PC-3 (cell line): ENCODE results near the gene CDKN1B. TPM values are rescaled to one million over a fixed set of nuclear protein-coding genes. Genes with fewer than 3 reads are reported as not detected.

Experiments used
- ATAC-seq: fragments of 200-7000 bp; cut with Tn5 transposase; 2 replicates; pipeline ENCODE4 v1.9.1; 2020; ENCODE audit warnings: mild to moderate bottlenecking, moderate library complexity
- BruUV-seq: library from RNA; stranded (reverse); fragments of 400-500 nt; replicated peaks from 2 replicates; lab custom pipeline; 2021; lab: Mats Ljungman, UMichigan
- CTCF ChIA-PET: fragments of 300-600 bp; sonication (Branson Sonifier 250); formaldehyde crosslinking; loops from one replicate; lab custom pipeline; 2022; ENCODE audit warnings: antibody characterized with exemption; lab: Charles Lee
- POLR2A ChIA-PET: fragments of 300-600 bp; sonication (Branson Sonifier 250); formaldehyde crosslinking; loops from one replicate; lab custom pipeline; 2022; ENCODE audit warnings: antibody characterized with exemption; ENCODE audit not compliant: unreplicated experiment; lab: Charles Lee
- DNase-seq: peaks from one replicate; pipeline ENCODE4 v3.0.0-alpha.2; 2015
- H2AFZ ChIP-seq: fragments of 300-600 bp; sonication (generic); 2 replicates; pipeline ENCODE4 v1.6.0; 2016; ENCODE audit warnings: antibody characterized with exemption, low read length
- H3F3A ChIP-seq: fragments of 300-600 bp; sonication (generic); one replicate; pipeline ENCODE4 v1.6.0; 2017; ENCODE audit warnings: antibody characterized with exemption, low read length, control low read depth, mild to moderate bottlenecking; ENCODE audit not compliant: unreplicated experiment
- H3K27ac ChIP-seq: fragments of 300-600 bp; sonication (generic); 2 replicates; pipeline ENCODE4 v1.5.1; 2016; ENCODE audit warnings: mild to moderate bottlenecking, low read length
- H3K27me3 ChIP-seq: fragments of 300-600 bp; sonication (generic); 2 replicates; pipeline ENCODE4 v1.6.1; 2016; ENCODE audit warnings: low read length, mixed read lengths
- H3K36me3 ChIP-seq: fragments of 300-600 bp; sonication (generic); 2 replicates; pipeline ENCODE4 v1.6.1; 2016; ENCODE audit warnings: low read depth, mixed run types, low read length, mixed read lengths
- H3K4me1 ChIP-seq: fragments of 300-600 bp; sonication (generic); 2 replicates; pipeline ENCODE4 v1.5.1; 2016; ENCODE audit warnings: low read length; ENCODE audit not compliant: insufficient read depth
- H3K4me2 ChIP-seq: fragments of 300-600 bp; sonication (generic); 2 replicates; pipeline ENCODE4 v1.6.0; 2016; ENCODE audit warnings: low read length
- H3K4me3 ChIP-seq: fragments of 300-600 bp; sonication (generic); 2 replicates; pipeline ENCODE4 v1.5.1; 2016; ENCODE audit warnings: mild to moderate bottlenecking, low read length, mixed read lengths
- H3K79me2 ChIP-seq: fragments of 300-600 bp; sonication (generic); 2 replicates; pipeline ENCODE4 v1.6.1; 2017; ENCODE audit warnings: low read length, mixed read lengths
- H3K9ac ChIP-seq: fragments of 300-600 bp; sonication (generic); 2 replicates; pipeline ENCODE4 v1.6.0; 2016; ENCODE audit warnings: mild to moderate bottlenecking, low read length
- H3K9me2 ChIP-seq: fragments of 300-600 bp; sonication (generic); replicated peaks from 2 replicates; pipeline ENCODE4 v1.6.1; 2016; ENCODE audit warnings: mixed run types, low read length, mixed read lengths
- H3K9me3 ChIP-seq: fragments of 300-600 bp; sonication (generic); 2 replicates; pipeline ENCODE4 v1.6.1; 2016; ENCODE audit warnings: low read length, mixed read lengths
- H4K20me1 ChIP-seq: fragments of 300-600 bp; sonication (generic); 2 replicates; pipeline ENCODE4 v1.6.1; 2016; ENCODE audit warnings: low read length, mixed read lengths
- EZH2 ChIP-seq: fragments of 300-600 bp; sonication (generic); IDR thresholded peaks from one replicate; pipeline ENCODE4 v1.6.1; 2017; ENCODE audit warnings: antibody characterized with exemption, mild to moderate bottlenecking, low read length; ENCODE audit not compliant: unreplicated experiment
- EZH2phosphoT487 ChIP-seq: fragments of 300-600 bp; sonication (generic); IDR thresholded peaks from 2 replicates; pipeline ENCODE4 v1.6.1; 2018; ENCODE audit warnings: mild to moderate bottlenecking, antibody characterized with exemption, low read length, borderline replicate concordance
- intact Hi-C: fragments of 100-400 bp; cut with micrococcal nuclease; formaldehyde crosslinking; loops from 2 replicates; pipeline ENCODE4 v1.9.0; 2023
- total RNA-seq: library from RNA; depleted of rRNA; stranded (reverse); fragments of >200 nt; gene quantifications from 2 replicates; pipeline ENCODE4 v1.2.3, GENCODE V29; 2014
- TF ChIP-seq, protein P1 (sequence below): fragments of 300-600 bp; sonication (generic); conservative IDR thresholded peaks from 2 replicates; pipeline ENCODE4 v1.5.1; 2017; ENCODE audit warnings: antibody characterized with exemption, low read depth, mild to moderate bottlenecking, low read length

Gene CDKN1B
- total RNA-seq, 1 experiment from 2014 or later, result 29.2 TPM

DNA sequence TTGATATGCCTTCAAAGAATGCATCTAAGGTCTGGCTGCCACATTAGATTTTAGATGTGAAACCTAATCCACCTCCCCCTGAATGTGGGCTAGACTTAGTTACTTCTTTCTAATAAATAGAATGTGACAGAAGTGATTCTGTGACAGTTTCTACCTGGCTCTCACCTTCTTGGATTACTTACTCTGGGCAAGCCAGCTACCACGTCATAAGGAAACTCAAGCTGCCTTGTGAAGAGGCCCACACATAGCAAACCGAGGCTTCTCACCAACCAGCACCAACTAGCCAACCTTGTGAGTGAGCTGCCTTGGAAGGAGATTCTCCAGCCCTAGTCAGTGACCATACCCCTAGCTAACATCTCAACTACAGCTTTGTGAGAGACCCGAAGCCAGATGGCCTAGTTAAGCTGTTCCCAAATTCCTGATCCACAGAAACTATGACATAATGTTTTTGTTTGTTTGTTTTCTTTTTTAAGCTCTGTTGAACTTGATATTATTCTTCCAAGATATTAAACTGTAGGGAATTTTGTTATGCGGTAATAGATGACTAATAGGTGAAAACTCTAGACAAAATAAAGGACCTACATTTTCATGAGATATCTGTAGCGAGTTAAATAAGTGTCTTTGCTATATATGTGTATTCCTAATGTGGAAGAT, 27.4 kb upstream of the CDKN1B start:
- no peaks in the 10 kb centered on the region for H3K36me3 ChIP-seq
- CTCF ChIA-PET, result no interaction called here
- POLR2A ChIA-PET, result no interaction called here

DNA sequence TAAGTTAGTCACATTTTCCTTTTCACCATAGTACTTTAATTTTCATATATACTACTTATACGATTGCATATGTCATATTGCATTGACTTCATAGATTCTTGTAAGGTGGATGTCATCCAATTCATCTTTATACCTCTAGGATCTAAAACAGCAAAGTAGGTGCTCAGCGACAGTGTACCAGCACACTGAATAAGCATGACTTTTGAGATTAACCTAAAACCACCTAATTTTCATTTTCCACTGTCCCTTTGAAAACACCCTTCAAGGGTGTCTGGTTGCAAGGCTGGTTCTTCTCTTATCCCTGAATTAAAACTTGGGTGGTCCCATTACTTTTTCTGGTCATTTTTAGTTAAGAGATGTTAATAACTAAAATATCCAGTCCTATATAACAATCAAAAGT, 25.6 kb upstream of the CDKN1B start:
- TF ChIP-seq, protein P1, sequence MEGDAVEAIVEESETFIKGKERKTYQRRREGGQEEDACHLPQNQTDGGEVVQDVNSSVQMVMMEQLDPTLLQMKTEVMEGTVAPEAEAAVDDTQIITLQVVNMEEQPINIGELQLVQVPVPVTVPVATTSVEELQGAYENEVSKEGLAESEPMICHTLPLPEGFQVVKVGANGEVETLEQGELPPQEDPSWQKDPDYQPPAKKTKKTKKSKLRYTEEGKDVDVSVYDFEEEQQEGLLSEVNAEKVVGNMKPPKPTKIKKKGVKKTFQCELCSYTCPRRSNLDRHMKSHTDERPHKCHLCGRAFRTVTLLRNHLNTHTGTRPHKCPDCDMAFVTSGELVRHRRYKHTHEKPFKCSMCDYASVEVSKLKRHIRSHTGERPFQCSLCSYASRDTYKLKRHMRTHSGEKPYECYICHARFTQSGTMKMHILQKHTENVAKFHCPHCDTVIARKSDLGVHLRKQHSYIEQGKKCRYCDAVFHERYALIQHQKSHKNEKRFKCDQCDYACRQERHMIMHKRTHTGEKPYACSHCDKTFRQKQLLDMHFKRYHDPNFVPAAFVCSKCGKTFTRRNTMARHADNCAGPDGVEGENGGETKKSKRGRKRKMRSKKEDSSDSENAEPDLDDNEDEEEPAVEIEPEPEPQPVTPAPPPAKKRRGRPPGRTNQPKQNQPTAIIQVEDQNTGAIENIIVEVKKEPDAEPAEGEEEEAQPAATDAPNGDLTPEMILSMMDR, result no peak
- TF ChIP-seq EZH2phosphoT487 (no peak), EZH2 (no peak)
- H4K20me1 ChIP-seq, result no peaks in the 10 kb centered on the region
- no peak overlapping the region for H2AFZ ChIP-seq
- DNase-seq (no peak), ATAC-seq (no peak)
- CTCF ChIA-PET, result no interaction called here
- H3K9me3 ChIP-seq, result no peaks in the 10 kb centered on the region
- no peak overlapping the region for H3K4me3 ChIP-seq
- no peak overlapping the region for H3K4me2 ChIP-seq
- intact Hi-C loops, result no loop called here
- no peaks in the 10 kb centered on the region for H3K36me3 ChIP-seq
- no peaks in the 10 kb centered on the region for H3K27me3 ChIP-seq
- H3K9me2 ChIP-seq, result no peaks in the 10 kb centered on the region
- POLR2A ChIA-PET, result no interaction called here
- H3K9ac ChIP-seq, result no peak overlapping the region
- no peak overlapping the region for H3K27ac ChIP-seq
- H3K79me2 ChIP-seq, result no peaks in the 10 kb centered on the region
- peaks cover 7% of the 10 kb centered on the region; the same call in 1 of the 2 replicates for H3K4me1 ChIP-seq
- no TSS peak for BruUV-seq
- no peaks in the 10 kb centered on the region for H3F3A ChIP-seq

More for the DNA sequence above, 27.4 kb upstream of the CDKN1B start:
- Histone ChIP-seq H3K9ac (no peak overlapping the region), H3K4me2 (no peak overlapping the region), H3K9me2 (no peaks in the 10 kb centered on the region), H3F3A (no peaks in the 10 kb centered on the region), H3K4me1 (no peaks in the 10 kb centered on the region), H3K27ac (no peak overlapping the region), H2AFZ (no peak overlapping the region), H3K27me3 (no peaks in the 10 kb centered on the region), H3K79me2 (no peaks in the 10 kb centered on the region), H4K20me1 (no peaks in the 10 kb centered on the region), H3K4me3 (no peak overlapping the region), H3K9me3 (no peaks in the 10 kb centered on the region)
- BruUV-seq, result no TSS peak
- no peak for TF ChIP-seq EZH2
- intact Hi-C loops, result no loop called here
- DNase-seq, result no peak
- no peak for ATAC-seq

GRCh38 chr12:12693111-12693671, 24.0 kb upstream of the CDKN1B start:
- Histone ChIP-seq H3K4me1 (peaks cover 16% of the 10 kb centered on the region; the same call in 1 of the 2 replicates), H4K20me1 (no peaks in the 10 kb centered on the region), H3K9me3 (no peaks in the 10 kb centered on the region), H2AFZ (no peak overlapping the region), H3K4me2 (no peak overlapping the region), H3K27ac (no peak overlapping the region), H3K9ac (no peak overlapping the region), H3K79me2 (no peaks in the 10 kb centered on the region), H3K9me2 (no peaks in the 10 kb centered on the region), H3F3A (no peaks in the 10 kb centered on the region), H3K36me3 (no peaks in the 10 kb centered on the region), H3K27me3 (no peaks in the 10 kb centered on the region), H3K4me3 (no peak overlapping the region)
- intact Hi-C loops, result no loop called here
- ChIA-PET CTCF (no interaction called here), POLR2A (no interaction called here)
- BruUV-seq, result no TSS peak
- ATAC-seq (no peak), DNase-seq (no peak)
- no peak for TF ChIP-seq EZH2phosphoT487
- TF ChIP-seq, protein P1, result no peak
- TF ChIP-seq EZH2, result no peak
